ENCODE measurements around the gene SFRP2.

- TF ChIP-seq CTCF (IDR thresholded peaks at IDR 0.05) (no peak), EZH2 (IDR thresholded peaks at IDR 0.05; ENCODE audit: borderline replicate concordance, insufficient read depth, low read depth, low read length, poor library complexity, severe bottlenecking) (no peak)
Measured at GRCh38 chr4:153817466-153817865, 28.6 kb upstream of the SFRP2 start.
